HG03097 (cell line): ENCODE results near the gene KIF26B.

Source experiments
- ATAC-seq: cut with Tn5 transposase; IDR thresholded peaks from one replicate; pipeline ENCODE4 v1.9.1; 2021; ENCODE audit not compliant: unreplicated experiment, low FRiP score

KIF26B gene

GRCh38 chr1:245131026-245131393, 23.8 kb upstream of the KIF26B start:
- ATAC-seq: no peak

- no peak for ATAC-seq
Measured at GRCh38 chr1:245132771-245133170, 22.0 kb upstream of the KIF26B start.

- no peak for ATAC-seq
Measured at GRCh38 chr1:245133995-245134715, 20.6 kb upstream of the KIF26B start.

GRCh38 chr1:245142171-245142798, 12.5 kb upstream of the KIF26B start:
- ATAC-seq: no peak

GRCh38 chr1:245142976-245143375, 11.8 kb upstream of the KIF26B start:
- ATAC-seq: no peak

GRCh38 chr1:245143849-245144248, 10.9 kb upstream of the KIF26B start:
- no peak for ATAC-seq

- ATAC-seq: no peak
Measured at GRCh38 chr1:245148069-245148468, 6.7 kb upstream of the KIF26B start.

- ATAC-seq: no peak
Measured at GRCh38 chr1:245148861-245149260, 5.9 kb upstream of the KIF26B start.

GRCh38 chr1:245153081-245153551, 1.7 kb upstream of the KIF26B start:
- ATAC-seq: no peak

GRCh38 chr1:245153552-245154428, 995 bp upstream of the KIF26B start:
- no peak for ATAC-seq

- no peak for ATAC-seq
Measured at GRCh38 chr1:245155272-245156040, 671 bp downstream of the KIF26B start.

GRCh38 chr1:245156041-245156735, 1.4 kb downstream of the KIF26B start:
- ATAC-seq: peak; percentile 89

- ATAC-seq: no peak
Measured at GRCh38 chr1:245156736-245157505, 2.1 kb downstream of the KIF26B start.

- no peak for ATAC-seq
Measured at GRCh38 chr1:245158913-245159312, 4.1 kb downstream of the KIF26B start.

GRCh38 chr1:245160288-245160687, 5.5 kb downstream of the KIF26B start:
- ATAC-seq: no peak

GRCh38 chr1:245160741-245161400, 6.1 kb downstream of the KIF26B start:
- ATAC-seq: no peak

GRCh38 chr1:245161866-245162265, 7.1 kb downstream of the KIF26B start:
- ATAC-seq: no peak

GRCh38 chr1:245166471-245166885, 11.7 kb downstream of the KIF26B start:
- ATAC-seq: no peak

GRCh38 chr1:245168086-245168485, 13.3 kb downstream of the KIF26B start:
- ATAC-seq: no peak
